Testis (tissue), 3 donors: ENCODE results near the gene ARL15. TPM values are rescaled to one million over a fixed set of nuclear protein-coding genes. Genes with fewer than 3 reads are reported as not detected.

Source experiments
- DNase-seq: peaks from one replicate; pipeline ENCODE4 v3.0.0-alpha.2; 2019
- H3K27ac ChIP-seq, 2 donors: fragments of 200-600 bp; sonication (generic); one replicate each; pipeline ENCODE4 v1.5.1; 2019
- H3K27me3 ChIP-seq: fragments of 200-600 bp; sonication (generic); one replicate; pipeline ENCODE4 v1.5.1; 2019
- H3K36me3 ChIP-seq: fragments of 200-600 bp; sonication (generic); one replicate; pipeline ENCODE4 v1.5.1; 2017; ENCODE audit warnings: low read depth; ENCODE audit errors: missing control alignments
- H3K4me1 ChIP-seq: fragments of 200-600 bp; sonication (generic); one replicate; pipeline ENCODE4 v1.5.1; 2019
- H3K4me3 ChIP-seq, 2 donors: fragments of 200-600 bp; sonication (generic); one replicate each; pipeline ENCODE4 v1.5.1; 2017 to 2019
- H3K9me3 ChIP-seq: fragments of 200-600 bp; sonication (generic); one replicate; pipeline ENCODE4 v1.5.1; 2017
- CTCF ChIP-seq, 3 experiments: fragments of 450-650 bp in 2 of 3; fragments of 200-600 bp in 1 of 3; sonication (generic) in 1 of 3; IDR thresholded peaks; one replicate each; pipeline ENCODE4 v1.5.1; 2016 to 2019; ENCODE audit warnings: antibody characterized with exemption in 3 of 3, mild to moderate bottlenecking in 2 of 3, moderate library complexity in 1 of 3
- POLR2A ChIP-seq: fragments of 450-650 bp; IDR thresholded peaks from one replicate; pipeline ENCODE4 v1.6.1; 2017; ENCODE audit warnings: antibody characterized with exemption, mild to moderate bottlenecking, moderate library complexity
- WGBS, 2 donors: methylation state at CpG; one replicate each; pipeline ENCODE4 v1.1.5; 2018; 5-methylcytosine and 5-hydroxymethylcytosine counted together
- intact Hi-C: fragments of 100-400 bp; cut with DNase I; formaldehyde crosslinking; loops from one replicate; pipeline ENCODE4 v1.15.1; 2023; ENCODE audit warnings: low total_unique reads
- microRNA counts, 2 donors: library from miRNA; unstranded; fragments of <30 nt; microRNA quantifications; one replicate each; lab custom pipeline; 2016
- microRNA-seq, 2 donors: library from miRNA; unstranded; fragments of <30 nt; microRNA quantifications; one replicate each; pipeline ENCODE4, GENCODE V29; 2016; ENCODE audit warnings: borderline number of aligned reads in 2 of 2, borderline replicate concordance in 1 of 2
- polyA plus RNA-seq: library from polyadenylated mRNA; stranded (reverse); fragments of 350-450 nt; fragmentation: Illumina TruSeq; extraction: RNeasy Lipid Tissue Mini Kit (QIAGEN cat#74804); gene quantifications from one replicate; pipeline ENCODE4 v1.2.3, GENCODE V29; 2014; ENCODE audit warnings: low read depth, low replicate concordance; ENCODE audit not compliant: insufficient read depth
- small RNA-seq, 2 donors: library from RNA; depleted of rRNA; stranded (forward); fragments of <200 nt; gene quantifications; one replicate each; pipeline ENCODE3, GENCODE V24; 2016
- total RNA-seq, 2 donors: library from RNA; depleted of rRNA; stranded (reverse); fragments of >200 nt; gene quantifications; one replicate each; pipeline ENCODE4 v1.2.3, GENCODE V29; 2016

The ARL15 gene
- total and polyA plus RNA-seq, 3 donors from 2014 or later = 36.6 to 88.6 (median 75.2) TPM

- no peaks in the 10 kb centered on the region for H3K36me3 ChIP-seq
- no peaks in the 10 kb centered on the region for H3K27me3 ChIP-seq
- H3K4me3 ChIP-seq = no peak overlapping the region
- H3K9me3 ChIP-seq = no peaks in the 10 kb centered on the region
- no peaks in the 10 kb centered on the region for H3K4me1 ChIP-seq
- H3K27ac ChIP-seq = no peak overlapping the region
- TF ChIP-seq POLR2A (no peak), CTCF (IDR thresholded peaks at IDR 0.05) (no peak)
- intact Hi-C loops = no loop called here
- no peak for DNase-seq
- WGBS, 2 donors = 80 to 89% methylated on average over 4 of the region's 4 CpGs
Observed at GRCh38 chr5:53834500-53834899, 475.9 kb downstream of the ARL15 start.

MicroRNAs encoded within 50 kb of the gene (microRNA counts, 767-probe panel; counts per million panel counts)
- microRNA hsa-miR-581 (lab: Ali Mortazavi, UCI) = 0 to 152 counts per million in 2 donors

Small RNA genes within 50 kb of the gene (microRNA-seq; reads per million reads assigned to microRNA genes)
- gene MIR4459 = 0 reads per million in 2 donors
- gene MIR581 = 0.70 to 1.4 reads per million in 2 donors

Small RNA genes within 50 kb of the gene (small RNA-seq; reads per million reads assigned to genes)
- gene AC008873.1 (0 reads per million in 2 donors), gene MIR4459 (0 reads per million in 2 donors), gene MIR581 (0 reads per million in 2 donors), gene RNU6-272P (0 reads per million in 2 donors)

Other genes starting within 250 kb of the ARL15 start
- 1 to 10 TPM; 3.1 to 4.5 TPM for gene HSPB3, start 145.1 kb upstream of the ARL15 start, total RNA-seq
- gene HSPB3, start 145.1 kb upstream of the ARL15 start, polyA plus RNA-seq = 2.8 TPM
- 10 to 100 TPM; 71.9 to 99.7 TPM for gene SNX18, start 207.2 kb upstream of the ARL15 start, total RNA-seq
- 17.5 TPM for gene SNX18, start 207.2 kb upstream of the ARL15 start, polyA plus RNA-seq